ENCODE measurements around the gene HYAL3. TPM values are rescaled to one million over a fixed set of nuclear protein-coding genes. Genes with fewer than 3 reads are reported as not detected.

The HYAL3 gene
- total RNA-seq, 1 experiment from 2014 or later: 2.9 TPM

GRCh38 chr3:50318163-50318562 lies 19.0 kb upstream of the HYAL3 start:
- CTCF ChIA-PET: interaction anchor here (2.1 kb wide), 1 partner anchor 15 kb away, joined by 4 read pairs; the partner anchor contains the start of gene HYAL1
- POLR2A ChIA-PET: no interaction called here
- TF ChIP-seq RORB (CRISPR knock-in tag; IDR thresholded peaks at IDR 0.05): no peak
- ATAC-seq (no peak), DNase-seq (ENCODE audit: low spot score) (no peak)
- Mint-ChIP-seq H3K36me3 (peaks cover 46% of the 10 kb centered on the region), H3K4me1 (peaks cover 23% of the 10 kb centered on the region), H3K27me3 (ENCODE audit: low read depth) (no peaks in the 10 kb centered on the region), H3K27ac (no peak overlapping the region), H3K9me3 (peaks cover 5% of the 10 kb centered on the region; the same call in 1 of the 2 replicates), H3K4me3 (no peak overlapping the region; the same call in 1 of the 2 replicates)

GRCh38 chr3:50317300-50317699 lies 18.1 kb upstream of the HYAL3 start:
- peaks cover 5% of the 10 kb centered on the region; the same call in 1 of the 2 replicates for H3K9me3 Mint-ChIP-seq
- ChIA-PET CTCF (interaction anchor here (2.1 kb wide), 1 partner anchor 14 kb away, joined by 4 read pairs; the partner anchor contains the start of gene HYAL1), POLR2A (interaction anchor here (0.6 kb wide), 1 partner anchor 69 kb away, joined by 3 read pairs; no protein-coding TSS in a partner anchor)
- peaks cover 46% of the 10 kb centered on the region for H3K36me3 Mint-ChIP-seq
- ATAC-seq (no peak), DNase-seq (ENCODE audit: low spot score) (no peak)
- H3K4me3 Mint-ChIP-seq: no peak overlapping the region
- H3K4me1 Mint-ChIP-seq: peaks cover 17% of the 10 kb centered on the region
- no peaks in the 10 kb centered on the region for H3K27me3 Mint-ChIP-seq (ENCODE audit: low read depth)
- TF ChIP-seq SOX15 (CRISPR knock-in tag; IDR thresholded peaks at IDR 0.05): no peak
- no peak for TF ChIP-seq ERG (CRISPR knock-in tag; IDR thresholded peaks at IDR 0.05)
- no peak for TF ChIP-seq NFATC4 (CRISPR knock-in tag; IDR thresholded peaks at IDR 0.05)
- TF ChIP-seq AR (CRISPR knock-in tag; IDR thresholded peaks at IDR 0.05): no peak
- no peak for TF ChIP-seq ZNF232 (CRISPR knock-in tag; IDR thresholded peaks at IDR 0.05)
- TF ChIP-seq IRF1 (CRISPR knock-in tag; IDR thresholded peaks at IDR 0.05): no peak
- TF ChIP-seq ZNF425 (CRISPR knock-in tag; conservative IDR thresholded peaks at IDR 0.05): no peak
- no peak for TF ChIP-seq ARID4B (CRISPR knock-in tag; IDR thresholded peaks at IDR 0.05; ENCODE audit: borderline replicate concordance)
- TF ChIP-seq FOXJ3 (CRISPR knock-in tag; IDR thresholded peaks at IDR 0.05; ENCODE audit: borderline replicate concordance): no peak
- TF ChIP-seq NFE2L1 (CRISPR knock-in tag; IDR thresholded peaks at IDR 0.05): no peak
- TF ChIP-seq ZNF317 (CRISPR knock-in tag; IDR thresholded peaks at IDR 0.05; ENCODE audit: borderline replicate concordance, low read depth): no peak
- TF ChIP-seq RORB (CRISPR knock-in tag; IDR thresholded peaks at IDR 0.05): no peak
- TF ChIP-seq OVOL2 (CRISPR knock-in tag; IDR thresholded peaks at IDR 0.05; ENCODE audit: borderline replicate concordance): no peak
- TF ChIP-seq ZNF396 (CRISPR knock-in tag; IDR thresholded peaks at IDR 0.05; ENCODE audit: borderline replicate concordance): no peak
- H3K27ac Mint-ChIP-seq: no peak overlapping the region
